HS-5 (cell line): Measurements from ENCODE around the gene ACTG2.
"Not testable (repeated sequence)": the region's sequence is repeated elsewhere in the genome, so short reads cannot be mapped to it uniquely, and the experiment has no call there.

Source experiments
- DNase-seq: peaks from one replicate; pipeline ENCODE4 v3.0.0-alpha.2; 2012; ENCODE audit warnings: low read depth

ACTG2 gene

DNA sequence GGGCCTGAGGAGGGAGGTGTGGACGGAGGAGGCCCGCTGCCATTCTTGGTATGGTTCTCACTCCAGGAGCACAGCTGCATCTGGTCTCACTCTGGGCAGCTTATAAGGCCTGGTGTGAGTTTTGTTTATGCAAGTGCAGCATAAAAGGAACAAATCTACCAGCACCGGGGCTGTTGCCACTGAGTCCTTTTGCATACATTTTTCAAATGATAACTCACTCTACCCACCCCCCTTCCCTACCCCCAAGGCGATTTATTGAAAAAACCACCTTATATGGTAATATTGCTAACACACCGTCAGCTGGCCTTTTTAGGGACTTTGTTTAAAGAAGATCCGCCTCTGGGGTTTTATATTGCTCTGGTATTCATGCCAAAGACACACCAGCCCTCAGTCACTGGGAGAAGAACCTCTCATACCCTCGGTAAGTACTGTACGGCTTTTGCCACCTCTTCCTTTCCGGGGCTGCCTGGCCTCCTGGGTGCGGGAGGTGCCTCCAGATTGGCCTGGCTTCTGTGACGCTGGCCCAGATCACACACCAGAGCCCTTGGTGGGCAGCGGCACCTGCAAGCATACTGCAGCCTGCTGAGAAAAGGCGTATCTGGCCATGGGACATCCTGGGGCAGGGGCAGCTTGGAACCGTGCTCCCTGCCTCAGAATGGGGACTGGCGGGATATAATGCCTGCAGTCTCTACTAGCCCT, at the start of gene ACTG2:
Gene ACTG2 (plus strand): TSS at position 378 of the 699 bp plus-strand sequence. CDS start 8,304 bp downstream, outside the sequence.
- DNase-seq: no peak

DNA sequence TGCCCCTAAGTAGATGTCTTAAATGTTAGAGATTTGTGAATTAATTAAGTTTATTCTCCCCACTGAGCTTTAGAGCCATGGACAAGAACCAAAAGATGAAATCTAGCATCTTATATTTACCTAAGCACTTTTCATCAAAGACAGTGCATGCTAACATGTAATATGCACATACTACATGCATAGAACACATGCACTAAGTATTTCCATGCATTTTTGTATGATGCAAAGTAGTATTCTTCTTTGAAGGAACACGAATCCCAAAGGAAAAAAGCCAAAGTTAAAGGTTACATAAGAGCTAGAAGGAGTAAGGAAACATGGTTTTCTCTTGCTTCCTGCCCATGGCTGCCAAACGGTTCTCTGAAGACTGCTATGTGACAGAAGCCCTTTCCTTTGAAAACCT, 48.7 kb upstream of the ACTG2 start:
- no peak for DNase-seq

DNA sequence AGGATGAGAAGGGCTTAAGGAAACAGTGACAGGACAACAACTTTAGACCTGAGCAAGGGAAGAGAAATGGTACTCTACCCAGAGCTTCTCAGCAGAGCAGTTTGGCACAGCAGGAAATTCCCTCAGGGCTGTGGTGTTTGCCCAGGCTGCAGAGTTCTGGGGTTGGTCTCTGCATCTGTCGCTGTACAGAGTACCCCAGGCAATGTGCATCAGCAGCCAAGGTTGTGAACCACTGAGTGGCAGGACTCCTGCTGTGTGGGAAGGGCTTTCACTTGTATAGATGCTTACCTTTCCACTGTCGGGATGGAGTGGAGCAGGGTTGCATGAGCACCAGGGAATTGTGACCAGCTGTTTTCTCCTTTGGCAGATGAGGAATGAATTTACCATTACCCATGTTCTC, 42.8 kb upstream of the ACTG2 start:
- DNase-seq: no peak

DNA sequence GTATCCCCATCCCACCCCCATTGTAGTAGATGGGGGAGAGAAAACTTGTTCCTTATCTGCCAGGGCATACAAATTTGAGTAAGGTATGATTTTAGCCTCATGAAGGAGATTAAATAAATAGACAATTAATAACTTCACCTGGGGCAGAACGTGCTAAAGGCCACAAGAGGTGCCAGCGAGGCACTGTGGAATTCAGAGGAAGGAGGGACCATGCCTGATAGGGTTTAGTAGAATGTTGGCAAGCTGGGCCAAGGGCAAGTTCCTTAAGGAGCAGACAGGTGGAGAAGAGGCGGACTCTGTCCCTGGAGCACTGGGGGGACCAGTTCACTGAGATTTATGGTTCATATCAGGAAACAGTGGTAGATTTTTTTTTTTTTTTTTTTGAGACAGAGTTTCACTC, 41.5 kb upstream of the ACTG2 start:
- no peak for DNase-seq

DNA sequence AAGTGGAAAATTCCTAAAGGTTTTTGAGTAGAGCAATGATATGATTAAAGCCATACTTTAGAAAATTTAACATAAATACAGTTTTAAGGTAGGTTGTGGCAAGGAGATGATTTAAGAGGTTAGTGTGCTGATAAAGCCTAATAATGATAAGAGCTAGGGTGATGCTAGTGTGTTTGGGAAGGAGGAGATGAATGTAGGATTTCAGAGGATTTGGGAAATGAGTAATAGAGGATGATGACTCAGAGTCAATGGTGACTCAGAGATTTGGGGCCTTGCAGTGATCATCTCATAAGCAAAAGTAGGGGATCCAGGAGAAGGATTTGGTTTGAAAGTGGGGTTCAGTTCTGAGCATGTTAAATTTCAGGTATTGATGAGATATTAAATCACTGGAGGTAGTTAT, 40.8 kb upstream of the ACTG2 start:
- peak; percentile 89 for DNase-seq

DNA sequence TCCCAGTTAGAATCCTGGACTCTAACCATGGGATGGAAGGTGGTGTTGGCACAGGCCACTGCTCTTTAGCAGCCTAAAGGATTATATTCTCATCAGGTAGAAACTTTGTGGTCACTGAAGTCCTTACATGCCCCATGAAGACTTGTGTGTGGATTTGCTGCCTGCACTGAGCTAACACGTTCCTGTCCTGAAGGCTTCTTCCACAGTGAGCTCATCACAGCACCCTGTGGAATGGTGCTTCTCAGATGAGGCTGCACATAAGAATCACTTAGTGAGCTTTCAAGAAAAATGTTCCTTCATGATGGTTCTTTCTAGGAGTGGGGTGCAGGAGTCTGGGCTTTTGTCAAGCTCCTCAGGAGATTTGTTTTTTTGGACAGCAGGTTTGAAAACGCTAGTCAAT, 37.3 kb upstream of the ACTG2 start:
- no peak for DNase-seq

DNA sequence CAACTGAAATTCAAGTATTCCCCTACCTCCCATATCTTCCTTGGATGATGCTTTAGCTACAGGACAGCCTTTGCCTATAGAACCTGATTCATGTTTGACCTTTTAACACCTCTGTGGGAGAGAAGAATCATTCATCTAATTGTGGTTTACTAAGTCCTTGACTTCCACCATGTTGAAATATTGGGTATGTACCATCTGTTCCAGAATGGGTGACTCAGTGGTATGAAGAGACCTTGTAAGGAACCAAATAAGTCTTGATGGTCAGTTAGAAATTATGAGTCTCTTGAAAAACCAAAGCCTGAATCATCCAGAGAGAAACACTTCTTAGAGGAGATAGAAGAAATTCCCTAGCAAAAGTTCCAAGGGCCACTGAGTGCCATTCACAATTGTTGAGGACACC, 36.6 kb upstream of the ACTG2 start:
- peak; percentile 93 for DNase-seq

DNA sequence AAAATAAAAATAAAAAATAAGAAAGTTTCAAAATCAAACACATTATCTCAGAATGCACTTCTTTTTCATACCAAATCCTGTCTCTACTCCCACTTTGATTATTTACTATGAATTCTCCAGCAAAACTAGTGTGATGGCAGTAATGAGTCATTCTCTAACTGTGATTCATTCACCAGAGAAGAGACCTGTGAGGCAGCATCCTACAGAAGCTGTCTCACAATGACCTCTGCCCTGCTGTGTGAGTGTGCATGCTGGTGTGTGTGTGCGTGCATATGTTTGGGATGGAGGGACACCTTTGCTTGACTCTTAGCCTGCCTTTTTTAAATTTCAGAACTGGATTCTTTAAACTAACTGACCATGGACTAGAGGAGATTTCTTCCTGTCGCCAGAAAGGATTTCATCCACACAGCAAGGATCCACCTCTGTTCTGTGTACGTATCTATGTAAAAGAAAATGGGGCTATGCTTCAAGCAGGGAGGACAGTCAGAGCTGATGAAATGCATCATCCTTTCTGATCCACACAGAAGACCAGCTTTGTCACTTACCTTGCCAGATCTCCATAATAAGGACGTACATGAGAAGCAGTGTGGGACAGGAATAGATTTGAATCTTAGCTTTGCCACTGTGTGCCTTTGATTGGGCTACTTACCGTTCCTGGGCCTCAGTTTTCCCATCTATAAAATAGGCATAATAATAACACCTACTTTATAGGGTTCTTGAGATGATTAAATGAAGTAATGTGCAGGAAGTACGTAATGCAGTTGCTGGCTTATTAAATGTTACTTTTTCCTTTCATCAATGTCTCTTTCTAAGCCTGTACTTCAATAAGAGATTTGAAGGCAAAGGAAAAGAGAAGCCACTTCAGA, 32.9 kb upstream of the ACTG2 start:
- peak; percentile 75 for DNase-seq

DNA sequence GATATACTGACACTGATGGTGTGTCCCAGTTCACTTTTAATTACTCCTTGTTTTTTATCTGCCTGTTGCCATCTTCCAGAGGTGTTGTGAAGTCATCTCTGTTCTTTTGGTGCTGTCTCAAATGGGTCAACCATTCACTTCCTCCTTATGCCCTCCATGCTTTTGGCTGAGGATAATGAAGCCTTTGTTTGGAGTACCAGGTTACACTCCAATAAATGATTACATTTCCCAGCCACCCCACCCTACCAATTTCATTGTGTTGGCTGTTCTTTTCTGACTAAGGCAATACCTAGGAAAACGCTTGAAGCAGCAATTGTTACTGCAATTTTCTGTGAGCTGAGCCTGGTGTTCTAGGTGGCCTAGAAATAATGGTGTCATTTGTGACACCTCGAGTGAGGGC, 29.8 kb upstream of the ACTG2 start:
- DNase-seq: no peak

DNA sequence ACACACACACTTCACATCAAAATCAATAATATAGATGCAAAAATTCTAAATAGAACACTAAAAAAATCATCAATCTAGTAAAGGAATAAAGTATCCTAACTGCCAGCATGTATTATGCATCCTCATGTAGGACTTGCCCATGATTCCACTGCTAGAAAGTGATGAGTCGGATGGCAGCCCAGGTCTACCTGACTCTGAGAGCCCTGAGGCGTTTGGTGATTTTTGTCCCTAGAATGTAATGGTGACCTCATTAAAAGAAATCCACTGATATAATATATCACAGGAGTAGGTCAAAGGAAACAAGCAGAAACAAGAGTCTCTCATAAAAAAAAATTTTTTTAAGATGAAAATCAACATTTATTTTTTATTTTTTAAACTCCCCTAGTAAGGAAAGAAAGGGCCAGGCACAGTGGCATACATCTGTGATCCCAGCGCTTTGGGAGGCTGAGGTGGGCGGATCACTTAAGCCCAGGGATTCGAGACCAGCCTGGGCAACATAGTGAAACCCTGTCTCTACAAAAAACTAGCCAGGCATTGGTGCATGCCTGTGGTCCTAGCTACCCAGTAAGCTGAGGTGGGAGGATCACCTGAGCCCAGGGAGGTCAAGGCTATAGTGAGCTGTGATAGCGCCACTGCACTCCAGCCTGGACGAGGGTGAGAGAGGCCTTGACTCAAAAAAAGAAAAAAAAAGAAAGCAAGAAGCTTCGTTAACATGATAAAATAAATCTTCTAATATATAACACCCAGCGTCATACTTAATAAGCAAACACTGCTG, 24.4 kb upstream of the ACTG2 start:
- DNase-seq: no peak

DNA sequence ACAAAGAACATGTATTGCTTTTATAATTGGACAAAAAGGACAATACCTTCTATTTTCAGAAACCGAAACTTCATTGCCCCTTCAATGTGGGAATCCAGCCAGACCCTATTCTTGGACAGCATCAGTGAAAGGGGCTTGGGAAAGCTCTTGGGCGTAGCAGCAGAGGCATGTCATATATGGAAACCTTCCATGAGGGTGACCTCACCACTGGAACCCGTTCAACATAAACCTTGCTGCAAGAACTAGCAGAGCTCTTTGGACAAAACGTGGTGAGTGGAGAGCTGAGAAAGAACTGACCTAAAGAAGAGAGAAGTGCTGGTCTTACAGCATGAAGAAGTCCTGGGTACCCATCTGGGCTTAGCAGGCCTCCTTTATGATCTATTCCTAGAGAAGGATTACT, 22.7 kb upstream of the ACTG2 start:
- no peak for DNase-seq

DNA sequence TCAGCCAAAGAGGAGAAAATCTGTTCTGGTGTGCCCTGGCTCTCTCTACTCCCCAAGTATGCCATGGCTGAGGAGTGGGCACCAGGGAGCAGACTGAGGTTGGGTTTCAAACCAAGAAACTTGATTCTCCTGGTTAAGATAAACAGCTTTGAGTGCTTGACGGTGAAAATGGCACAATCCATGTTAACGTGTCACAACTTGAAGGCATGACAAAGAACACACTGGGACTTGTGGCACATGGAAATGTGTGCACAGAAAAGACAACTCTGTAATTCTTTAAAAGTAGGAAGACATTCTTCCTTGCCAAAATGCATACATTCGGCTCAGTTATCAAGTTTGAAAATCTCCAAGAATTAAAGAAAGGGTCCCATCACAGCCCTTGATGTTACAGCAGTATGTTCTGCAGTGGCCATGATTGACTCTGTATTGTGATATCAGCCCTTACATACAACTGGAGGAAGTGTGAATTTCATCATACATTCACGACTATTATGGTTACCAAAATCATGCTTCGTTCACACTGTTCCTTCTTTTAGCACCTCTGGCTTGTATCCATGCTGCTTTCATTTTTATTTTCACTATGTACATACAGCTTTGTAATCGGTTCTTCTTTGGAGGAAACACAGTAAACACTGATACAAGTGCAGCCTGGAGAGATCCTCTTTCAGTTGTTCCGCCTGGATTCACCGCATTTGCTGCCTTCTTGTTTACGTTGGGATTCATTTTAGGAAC, 15.6 kb upstream of the ACTG2 start:
- DNase-seq: no peak

DNA sequence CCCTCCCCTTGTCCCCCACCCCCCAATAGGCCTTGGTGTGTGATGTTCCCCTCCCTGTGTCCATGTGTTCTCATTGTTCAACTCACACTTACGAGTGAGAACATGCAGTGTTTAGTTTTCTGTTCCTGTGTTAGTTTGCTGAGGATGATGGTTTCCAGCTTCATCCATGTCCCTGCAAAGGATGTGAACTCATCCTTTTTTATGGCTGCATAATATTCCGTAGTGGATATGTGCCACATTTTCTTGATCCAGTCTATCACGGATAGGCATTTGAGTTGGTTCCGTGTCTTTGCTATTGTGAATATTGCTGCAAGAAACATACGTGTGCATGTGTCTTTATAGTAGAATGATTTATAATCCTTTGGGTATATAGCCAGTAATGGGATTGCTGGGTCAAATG, 14.8 kb upstream of the ACTG2 start:
- not testable (repeated sequence) for DNase-seq

DNA sequence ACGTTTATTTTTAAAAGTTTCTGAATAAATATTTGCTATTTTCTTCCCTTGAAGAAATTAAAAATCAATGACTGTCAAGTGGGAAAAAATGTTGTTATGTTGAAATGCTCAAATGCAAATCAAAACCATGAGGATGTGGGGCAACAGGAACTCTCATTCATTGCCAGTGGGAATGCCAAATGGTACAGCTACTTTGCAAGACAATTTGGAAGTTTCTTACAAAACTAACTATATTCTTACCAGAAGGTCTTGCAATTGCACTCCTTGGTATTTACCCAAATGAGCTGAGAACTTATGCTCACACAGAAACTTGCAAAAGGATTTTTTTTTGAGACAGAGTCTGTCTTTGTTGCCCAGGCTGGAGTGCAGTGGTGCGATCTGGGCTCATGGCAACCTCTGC, 7.4 kb upstream of the ACTG2 start:
- no peak for DNase-seq

DNA sequence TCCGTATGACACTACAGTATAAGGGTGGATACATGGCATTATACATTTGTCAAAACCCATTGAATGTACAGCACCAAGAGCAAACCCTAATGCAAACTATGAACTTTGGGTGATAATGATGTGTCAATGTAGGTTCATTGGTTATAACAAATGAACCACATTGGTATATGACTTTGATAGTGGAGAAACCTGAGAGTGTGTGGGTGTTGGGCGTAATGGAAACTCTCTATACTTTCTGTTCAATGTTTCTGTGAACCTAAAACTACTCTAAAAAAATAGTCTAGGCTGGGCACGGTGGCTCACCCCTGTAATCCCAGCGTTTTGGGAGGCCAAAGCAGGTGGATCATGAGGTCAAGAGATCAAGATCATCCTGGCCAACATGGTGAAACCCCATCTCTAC, 6.5 kb upstream of the ACTG2 start:
- no peak for DNase-seq

DNA sequence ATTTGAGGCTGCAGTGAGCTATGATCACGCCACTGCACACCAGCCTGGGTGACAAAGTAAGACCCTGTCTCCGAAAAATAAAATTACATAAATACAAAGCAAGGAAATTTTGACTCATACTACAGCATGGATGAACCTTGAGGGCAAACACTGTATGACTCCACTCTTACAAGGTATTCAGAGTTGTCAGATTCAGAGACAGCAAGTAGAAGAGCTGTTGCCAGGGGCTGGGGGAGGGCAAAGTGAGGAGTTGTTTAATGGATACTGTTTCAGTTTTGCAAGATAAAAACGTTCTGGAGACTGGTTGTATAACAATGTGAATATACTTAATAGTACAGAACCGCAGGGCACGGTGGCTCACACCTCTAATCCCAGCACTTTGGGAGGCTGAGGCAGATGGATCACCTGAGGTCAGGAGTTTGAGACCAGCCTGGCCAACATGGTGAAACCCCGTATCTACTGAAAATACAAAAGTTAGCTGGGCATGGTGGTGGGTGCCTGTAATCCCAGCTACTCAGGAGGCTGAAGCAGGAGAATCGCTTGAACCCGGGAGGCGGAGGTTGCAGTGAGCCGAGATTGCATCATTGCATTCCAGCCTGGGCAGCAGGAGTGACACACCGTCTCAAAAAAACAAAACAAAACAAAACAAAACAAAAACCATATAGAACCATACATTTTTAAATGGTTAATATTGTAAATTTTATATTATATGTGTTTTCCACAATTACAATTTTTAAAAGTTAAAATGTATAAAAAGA, 5.0 kb upstream of the ACTG2 start:
- not testable (repeated sequence) for DNase-seq

DNA sequence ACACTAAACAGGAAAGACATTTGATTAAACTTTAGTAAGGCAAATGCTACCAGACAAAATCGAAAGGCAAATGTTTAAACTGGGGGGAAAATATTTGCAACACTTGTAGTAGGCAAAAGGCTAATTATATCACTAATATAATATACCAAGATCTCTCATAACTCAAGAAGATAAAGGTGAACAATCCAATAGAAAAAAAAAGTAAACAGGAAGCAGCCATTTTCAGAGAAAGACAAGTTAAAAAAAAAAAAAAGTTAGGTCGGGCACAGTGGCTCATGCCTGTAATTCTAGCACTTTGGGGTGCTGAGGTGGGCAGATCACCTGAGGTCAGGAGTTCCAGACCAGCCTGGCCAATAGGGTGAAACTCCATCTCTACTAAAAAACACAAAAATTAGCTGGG, 4.4 kb upstream of the ACTG2 start:
- DNase-seq: no peak

DNA sequence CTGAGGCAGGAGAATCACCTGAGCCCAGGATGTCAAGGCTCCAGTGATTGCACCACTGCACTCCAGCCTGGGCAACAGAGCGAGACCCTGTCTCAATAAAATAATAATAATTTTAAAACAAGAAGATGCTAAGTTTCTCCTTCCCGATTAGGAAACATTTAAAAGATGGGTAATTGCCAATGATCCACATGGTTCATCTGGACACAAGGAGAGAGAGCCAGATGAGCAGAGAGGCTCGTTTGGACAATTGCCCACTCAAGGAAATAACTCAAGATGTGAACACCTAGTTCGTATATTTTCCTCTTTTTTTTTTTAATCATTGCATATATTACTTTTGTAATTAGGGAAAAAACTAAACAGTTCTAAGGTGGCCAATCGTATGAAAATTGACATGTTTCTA, 3.6 kb upstream of the ACTG2 start:
- no peak for DNase-seq

DNA sequence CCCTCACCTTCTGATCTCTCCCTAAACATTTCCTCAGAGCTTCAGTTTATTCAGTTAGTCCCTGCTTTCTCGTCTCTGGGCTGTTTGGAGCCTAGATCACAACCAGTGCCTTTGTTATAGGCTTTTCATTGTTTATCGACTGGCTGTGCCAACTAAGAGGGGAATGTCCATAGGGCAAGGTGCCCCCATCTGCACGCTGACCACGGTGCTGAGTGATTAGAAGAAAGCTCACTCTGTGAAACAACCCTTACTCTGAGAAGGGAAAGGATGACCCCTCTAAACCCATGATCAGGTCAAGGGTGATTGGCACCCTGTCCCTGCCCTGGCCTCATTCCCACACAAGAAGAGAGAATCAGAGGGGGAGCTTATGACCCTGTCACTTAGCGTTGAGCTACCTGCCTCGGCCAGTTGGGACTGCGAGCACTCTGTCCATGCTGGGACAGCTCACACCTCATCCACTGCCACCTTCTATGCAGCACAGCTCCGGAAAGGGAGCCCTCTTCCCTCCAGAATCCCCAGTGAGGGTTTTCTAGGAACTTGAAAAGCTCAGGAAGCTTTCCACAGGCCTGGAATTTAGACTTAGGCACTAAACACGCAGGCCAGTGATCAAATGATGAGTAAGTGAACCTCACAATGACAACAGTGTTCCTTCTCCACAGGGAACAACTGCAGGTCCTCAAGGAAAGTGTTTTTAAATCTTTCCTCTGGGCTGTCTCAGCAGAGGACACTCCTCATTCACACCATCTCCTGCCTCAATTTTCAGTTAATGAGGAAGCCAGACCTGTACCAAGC, 2.3 kb upstream of the ACTG2 start:
- DNase-seq: no peak

DNA sequence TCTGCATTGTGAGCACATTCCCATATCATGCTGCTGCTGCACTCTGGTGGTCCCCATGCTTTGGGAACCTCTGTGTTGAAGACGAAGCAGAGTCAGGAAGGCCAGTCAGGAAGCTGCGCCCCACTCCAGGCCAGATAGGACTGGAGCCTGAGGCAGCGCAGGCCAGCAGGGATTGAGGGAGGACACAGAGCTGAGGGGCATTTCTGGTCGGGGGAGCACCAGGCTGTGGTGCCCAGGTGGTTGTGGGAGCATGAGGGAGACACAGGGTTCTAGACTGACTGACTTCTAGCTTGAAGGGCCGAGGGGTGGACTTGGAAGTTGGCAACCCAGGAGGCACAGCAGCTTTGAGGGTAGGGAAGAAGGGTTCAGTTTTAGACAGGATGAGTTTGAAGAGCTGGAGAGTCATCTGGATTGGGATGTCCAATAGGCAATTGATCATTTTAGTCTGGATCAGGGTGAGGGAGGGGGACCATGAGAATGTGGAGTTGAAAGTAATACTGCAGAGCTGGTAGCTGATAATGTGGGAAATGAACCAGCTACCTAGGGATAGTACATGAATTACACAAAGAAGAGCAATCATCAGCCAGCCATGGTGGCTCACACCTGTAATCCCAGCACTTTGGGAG, 1.4 kb upstream of the ACTG2 start:
- DNase-seq: no peak
